ENCODE data around the gene PLA1A. TPM values are rescaled to one million over a fixed set of nuclear protein-coding genes. Genes with fewer than 3 reads are reported as not detected.
A peak's percentile ranks its signal among the peaks of the same experiment; 100 is the strongest.

The PLA1A gene
- total RNA-seq, 1 donor from 2014 or later: 2.8 TPM

- Histone ChIP-seq H3K36me3 (peaks cover 66% of the 10 kb centered on the region), H3K27ac (replicated peaks) (peak overlapping the region; percentile 98), H3K4me3 (no peak overlapping the region), H3K27me3 (ENCODE audit: low read depth) (no peaks in the 10 kb centered on the region), H3K4me1 (peaks cover 90% of the 10 kb centered on the region), H3K9me3 (replicated peaks) (no peaks in the 10 kb centered on the region)
- TF ChIP-seq, protein P1, sequence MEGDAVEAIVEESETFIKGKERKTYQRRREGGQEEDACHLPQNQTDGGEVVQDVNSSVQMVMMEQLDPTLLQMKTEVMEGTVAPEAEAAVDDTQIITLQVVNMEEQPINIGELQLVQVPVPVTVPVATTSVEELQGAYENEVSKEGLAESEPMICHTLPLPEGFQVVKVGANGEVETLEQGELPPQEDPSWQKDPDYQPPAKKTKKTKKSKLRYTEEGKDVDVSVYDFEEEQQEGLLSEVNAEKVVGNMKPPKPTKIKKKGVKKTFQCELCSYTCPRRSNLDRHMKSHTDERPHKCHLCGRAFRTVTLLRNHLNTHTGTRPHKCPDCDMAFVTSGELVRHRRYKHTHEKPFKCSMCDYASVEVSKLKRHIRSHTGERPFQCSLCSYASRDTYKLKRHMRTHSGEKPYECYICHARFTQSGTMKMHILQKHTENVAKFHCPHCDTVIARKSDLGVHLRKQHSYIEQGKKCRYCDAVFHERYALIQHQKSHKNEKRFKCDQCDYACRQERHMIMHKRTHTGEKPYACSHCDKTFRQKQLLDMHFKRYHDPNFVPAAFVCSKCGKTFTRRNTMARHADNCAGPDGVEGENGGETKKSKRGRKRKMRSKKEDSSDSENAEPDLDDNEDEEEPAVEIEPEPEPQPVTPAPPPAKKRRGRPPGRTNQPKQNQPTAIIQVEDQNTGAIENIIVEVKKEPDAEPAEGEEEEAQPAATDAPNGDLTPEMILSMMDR (IDR thresholded peaks at IDR 0.05; ENCODE audit: borderline replicate concordance): no peak
- DNase-seq: no peak
- intact Hi-C loops (cut with micrococcal nuclease): loop anchor here (10.0 kb wide), 1 partner anchor 85 kb away; no protein-coding TSS in a partner anchor
Measured at GRCh38 chr3:119669906-119670570, 72.4 kb downstream of the PLA1A start.

- TF ChIP-seq, protein P1 (IDR thresholded peaks at IDR 0.05; ENCODE audit: borderline replicate concordance): no peak
- Histone ChIP-seq H3K36me3 (peaks cover 67% of the 10 kb centered on the region), H3K4me1 (peaks cover 88% of the 10 kb centered on the region), H3K4me3 (peak overlapping the region; percentile 26), H3K9me3 (replicated peaks) (no peaks in the 10 kb centered on the region), H3K27ac (replicated peaks) (peak overlapping the region; percentile 98), H3K27me3 (ENCODE audit: low read depth) (no peaks in the 10 kb centered on the region)
- DNase-seq: no peak
- intact Hi-C loops (cut with micrococcal nuclease): loop anchor here (10.0 kb wide), 1 partner anchor 88 kb away; no protein-coding TSS in a partner anchor
Measured at GRCh38 chr3:119672776-119673175, 75.1 kb downstream of the PLA1A start.

GRCh38 chr3:119673875-119674274, 76.2 kb downstream of the PLA1A start:
- H3K4me3 ChIP-seq: peak overlapping the region; percentile 26
- no peaks in the 10 kb centered on the region for H3K27me3 ChIP-seq (ENCODE audit: low read depth)
- H3K4me1 ChIP-seq: peaks cover 82% of the 10 kb centered on the region
- TF ChIP-seq, protein P1 (IDR thresholded peaks at IDR 0.05; ENCODE audit: borderline replicate concordance): no peak
- peak overlapping the region; percentile 98 for H3K27ac ChIP-seq (replicated peaks)
- H3K9me3 ChIP-seq (replicated peaks): no peaks in the 10 kb centered on the region
- DNase-seq: no peak
- intact Hi-C loops (cut with micrococcal nuclease): loop anchor here (10.0 kb wide), 1 partner anchor 89 kb away; no protein-coding TSS in a partner anchor
- H3K36me3 ChIP-seq: peaks cover 56% of the 10 kb centered on the region

GRCh38 chr3:119675188-119675874, 77.6 kb downstream of the PLA1A start:
- no peaks in the 10 kb centered on the region for H3K9me3 ChIP-seq (replicated peaks)
- peak overlapping the region; percentile 98 for H3K27ac ChIP-seq (replicated peaks)
- peaks cover 67% of the 10 kb centered on the region for H3K4me1 ChIP-seq
- H3K36me3 ChIP-seq: peaks cover 41% of the 10 kb centered on the region
- no peaks in the 10 kb centered on the region for H3K27me3 ChIP-seq (ENCODE audit: low read depth)
- DNase-seq: no peak
- intact Hi-C loops (cut with micrococcal nuclease): loop anchor here (10.0 kb wide), 1 partner anchor 91 kb away; no protein-coding TSS in a partner anchor
- H3K4me3 ChIP-seq: peak overlapping the region; percentile 80
- TF ChIP-seq, protein P1 (IDR thresholded peaks at IDR 0.05; ENCODE audit: borderline replicate concordance): no peak

- H3K9me3 ChIP-seq (replicated peaks): no peaks in the 10 kb centered on the region
- DNase-seq: no peak
- H3K36me3 ChIP-seq: peaks cover 36% of the 10 kb centered on the region
- H3K27ac ChIP-seq (replicated peaks): peak overlapping the region; percentile 98
- intact Hi-C loops (cut with micrococcal nuclease): loop anchor here (10.0 kb wide), 1 partner anchor 91 kb away; no protein-coding TSS in a partner anchor
- no peaks in the 10 kb centered on the region for H3K27me3 ChIP-seq (ENCODE audit: low read depth)
- H3K4me3 ChIP-seq: peak overlapping the region; percentile 80
- H3K4me1 ChIP-seq: peaks cover 62% of the 10 kb centered on the region
- TF ChIP-seq, protein P1 (IDR thresholded peaks at IDR 0.05; ENCODE audit: borderline replicate concordance): no peak
Measured at GRCh38 chr3:119676020-119676419, 78.3 kb downstream of the PLA1A start.

Data from left ventricle myocardium inferior (tissue), 1 donor.